ENCODE results near the gene FAM20C.

Gene FAM20C

GRCh38 chr7:277228-277627 is 84.9 kb downstream of the FAM20C start:
- H3K4me3 ChIP-seq (ENCODE audit: low read length): no peak overlapping the region
- TF ChIP-seq ZNF274 (IDR thresholded peaks at IDR 0.05; ENCODE audit: low read depth, low read length): no peak

DNA sequence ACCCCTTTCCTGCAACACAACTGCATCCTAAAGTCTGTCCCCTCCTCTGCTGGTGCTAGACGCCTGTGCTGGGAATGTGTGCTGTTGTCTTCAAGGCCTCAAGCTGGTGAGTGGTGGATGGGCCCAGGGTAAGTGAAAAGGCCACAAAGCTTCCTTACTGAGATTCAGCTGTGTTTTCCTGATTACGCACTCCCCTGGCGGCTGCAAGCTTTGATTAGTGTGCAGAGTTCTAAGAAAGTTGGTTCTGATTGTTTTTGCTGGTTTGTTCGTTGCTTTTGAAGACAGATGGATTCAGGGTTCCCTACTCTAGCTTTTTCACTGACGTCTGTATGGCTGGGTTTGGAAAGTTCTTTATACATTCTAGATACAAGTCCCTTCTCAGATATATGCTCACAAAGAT is 85.7 kb downstream of the FAM20C start:
- TF ChIP-seq ZNF274 (IDR thresholded peaks at IDR 0.05; ENCODE audit: low read depth, low read length): no peak
- H3K4me3 ChIP-seq (ENCODE audit: low read length): no peak overlapping the region

DNA sequence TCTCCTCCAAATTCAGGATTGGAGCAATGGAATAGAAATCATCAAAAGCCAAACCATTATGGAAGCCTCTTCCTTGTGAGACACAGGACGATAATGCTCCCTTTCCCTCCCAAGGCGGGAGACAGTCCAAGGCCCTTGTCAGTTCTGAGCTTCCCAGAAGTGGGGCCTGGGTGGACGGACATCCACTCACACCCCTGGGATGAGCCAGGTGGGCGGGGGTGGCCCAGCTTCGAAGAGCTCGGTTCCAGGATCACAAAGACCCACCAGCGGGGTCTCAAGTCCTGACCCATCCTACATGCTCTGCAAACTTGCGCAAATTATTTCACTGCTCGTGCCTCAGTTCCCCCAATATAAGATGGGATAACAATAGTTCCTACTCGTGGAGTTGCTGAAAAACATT is 87.5 kb downstream of the FAM20C start:
- TF ChIP-seq ZNF274 (IDR thresholded peaks at IDR 0.05; ENCODE audit: low read depth, low read length): no peak
- H3K4me3 ChIP-seq (ENCODE audit: low read length): no peak overlapping the region

GRCh38 chr7:280461-280860 is 88.1 kb downstream of the FAM20C start:
- no peak for TF ChIP-seq ZNF274 (IDR thresholded peaks at IDR 0.05; ENCODE audit: low read depth, low read length)
- H3K4me3 ChIP-seq (ENCODE audit: low read length): no peak overlapping the region

- H3K4me3 ChIP-seq (ENCODE audit: low read length): no peak overlapping the region
- no peak for TF ChIP-seq ZNF274 (IDR thresholded peaks at IDR 0.05; ENCODE audit: low read depth, low read length)
Observed at GRCh38 chr7:281637-282036, 89.3 kb downstream of the FAM20C start.

GRCh38 chr7:282621-283020 is 90.2 kb downstream of the FAM20C start:
- no peak for TF ChIP-seq ZNF274 (IDR thresholded peaks at IDR 0.05; ENCODE audit: low read depth, low read length)
- H3K4me3 ChIP-seq (ENCODE audit: low read length): no peak overlapping the region

GRCh38 chr7:284762-285722 is 92.7 kb downstream of the FAM20C start:
- no peak for TF ChIP-seq ZNF274 (IDR thresholded peaks at IDR 0.05; ENCODE audit: low read depth, low read length)
- no peak overlapping the region for H3K4me3 ChIP-seq (ENCODE audit: low read length)

DNA sequence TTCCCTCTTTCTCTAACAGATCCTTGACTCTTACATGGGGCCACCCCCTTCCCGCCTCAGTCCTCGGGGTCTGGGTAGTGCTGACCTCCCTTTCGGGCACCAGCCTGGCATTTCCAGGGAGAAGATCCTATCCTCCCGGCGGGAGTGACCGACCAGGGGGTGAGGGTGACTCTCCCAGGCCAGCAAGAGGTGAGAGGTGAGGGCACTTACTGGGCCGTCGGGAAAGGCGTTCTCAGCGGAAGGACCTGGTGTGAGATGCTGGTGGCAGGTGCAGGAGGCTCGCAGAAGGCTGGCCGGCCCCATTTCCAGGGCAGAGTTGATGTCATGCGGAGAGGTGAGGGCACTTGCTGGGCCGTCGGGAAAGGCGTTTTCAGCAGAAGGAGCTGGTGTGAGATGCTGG is 93.4 kb downstream of the FAM20C start:
- H3K4me3 ChIP-seq (ENCODE audit: low read length): no peak overlapping the region
- no peak for TF ChIP-seq ZNF274 (IDR thresholded peaks at IDR 0.05; ENCODE audit: low read depth, low read length)

DNA sequence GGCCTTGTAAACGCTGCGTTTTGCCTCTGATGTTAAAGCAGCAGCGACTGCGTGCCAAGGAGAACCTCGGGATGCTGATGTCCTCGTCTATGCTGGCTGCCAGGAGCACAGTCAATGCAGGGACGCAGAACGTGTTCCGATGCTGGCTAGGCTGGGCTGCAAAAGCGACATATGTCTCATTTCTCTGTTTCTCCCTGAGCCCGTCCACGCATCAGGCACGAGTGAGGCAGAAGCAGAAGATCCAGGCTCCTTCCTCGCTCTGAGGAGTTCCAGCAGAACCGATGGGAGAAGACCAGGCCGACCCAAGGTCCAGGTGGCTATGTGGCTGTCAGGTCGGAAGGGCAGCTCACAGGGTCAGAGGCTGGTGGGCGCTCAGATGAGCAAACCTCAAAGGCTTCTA is 93.9 kb downstream of the FAM20C start:
- no peak for TF ChIP-seq ZNF274 (IDR thresholded peaks at IDR 0.05; ENCODE audit: low read depth, low read length)
- no peak overlapping the region for H3K4me3 ChIP-seq (ENCODE audit: low read length)

GRCh38 chr7:288671-289101 is 96.3 kb downstream of the FAM20C start:
- TF ChIP-seq ZNF274 (IDR thresholded peaks at IDR 0.05; ENCODE audit: low read depth, low read length): no peak

GRCh38 chr7:289209-289755 is 96.9 kb downstream of the FAM20C start:
- no peak for TF ChIP-seq ZNF274 (IDR thresholded peaks at IDR 0.05; ENCODE audit: low read depth, low read length)

More at GRCh38 chr7:288671-289101, 96.3 kb downstream of the FAM20C start:
- H3K4me3 ChIP-seq (ENCODE audit: low read length): no peak overlapping the region

GRCh38 chr7:289756-290553 is 97.6 kb downstream of the FAM20C start, which contains the start of gene FOXL3:
Gene FOXL3 (plus strand): TSS chr7:290170. CDS start chr7:290170, 0 bp downstream.
- no peak within 1 kb of the TSS for H3K4me3 ChIP-seq (ENCODE audit: low read length)
- TF ChIP-seq ZNF274 (IDR thresholded peaks at IDR 0.05; ENCODE audit: low read depth, low read length): no peak

More at GRCh38 chr7:289209-289755, 96.9 kb downstream of the FAM20C start:
- no peak overlapping the region for H3K4me3 ChIP-seq (ENCODE audit: low read length)

- no peak for TF ChIP-seq ZNF274 (IDR thresholded peaks at IDR 0.05; ENCODE audit: low read depth, low read length)
- no peak overlapping the region for H3K4me3 ChIP-seq (ENCODE audit: low read length)
Observed at GRCh38 chr7:290554-291372, 98.4 kb downstream of the FAM20C start.
